ENCODE results near the gene ANO7.

The ANO7 gene

GRCh38 chr2:241274127-241274526 is 85.7 kb downstream of the ANO7 start:
- no peak for DNase-seq (ENCODE audit: low read depth in 2 of 2)
